Stomach (tissue), 4 donors: ENCODE measurements around the gene PATE2.

ENCODE experiments used
- EP300 ChIP-seq: sonication (generic); formaldehyde crosslinking; IDR thresholded peaks from one replicate; pipeline ENCODE4 v1.6.1; 2017; ENCODE audit warnings: antibody characterized with exemption
- POLR2A ChIP-seq, 4 donors: fragments of 450-650 bp; IDR thresholded peaks; one replicate each; pipeline ENCODE4 v1.6.1; 2016; ENCODE audit warnings: antibody characterized with exemption in 4 of 4, control low read depth in 2 of 4, mild to moderate bottlenecking in 1 of 4, moderate library complexity in 1 of 4
- POLR2AphosphoS5 ChIP-seq, 3 donors: sonication (generic); formaldehyde crosslinking; IDR thresholded peaks; one replicate each; pipeline ENCODE4 v1.6.1; 2016; ENCODE audit warnings: antibody characterized with exemption in 3 of 3
- TF ChIP-seq, protein P1 (sequence below), 7 experiments: fragments of 450-650 bp in 4 of 7; fragments of 200-600 bp in 3 of 7; sonication (generic) in 3 of 7; IDR thresholded peaks; one replicate each; pipeline ENCODE4 v1.5.1; 2016 to 2019; ENCODE audit warnings: antibody characterized with exemption in 7 of 7, control low read depth in 2 of 7, mild to moderate bottlenecking in 1 of 7

DNA sequence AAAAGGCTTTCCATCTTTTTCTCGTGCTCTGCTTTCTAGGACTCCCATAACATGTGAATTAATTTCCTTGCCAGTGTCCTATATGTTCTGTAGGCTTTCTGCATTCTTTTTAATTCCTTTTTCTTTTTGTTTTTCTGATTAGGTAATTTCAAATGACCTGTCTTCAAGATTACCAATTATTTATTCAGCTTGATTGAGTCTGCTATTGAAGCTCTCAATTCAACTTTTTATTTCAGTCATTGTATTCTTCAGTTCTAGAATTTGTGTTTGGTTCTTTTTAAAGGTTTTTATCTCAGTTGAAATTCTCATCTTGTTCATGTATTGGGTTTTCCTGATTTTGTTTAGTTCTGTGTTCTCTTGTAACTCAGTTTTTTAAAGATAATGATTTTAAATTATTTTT, 23.8 kb upstream of the PATE2 start:
- TF ChIP-seq, protein P1, sequence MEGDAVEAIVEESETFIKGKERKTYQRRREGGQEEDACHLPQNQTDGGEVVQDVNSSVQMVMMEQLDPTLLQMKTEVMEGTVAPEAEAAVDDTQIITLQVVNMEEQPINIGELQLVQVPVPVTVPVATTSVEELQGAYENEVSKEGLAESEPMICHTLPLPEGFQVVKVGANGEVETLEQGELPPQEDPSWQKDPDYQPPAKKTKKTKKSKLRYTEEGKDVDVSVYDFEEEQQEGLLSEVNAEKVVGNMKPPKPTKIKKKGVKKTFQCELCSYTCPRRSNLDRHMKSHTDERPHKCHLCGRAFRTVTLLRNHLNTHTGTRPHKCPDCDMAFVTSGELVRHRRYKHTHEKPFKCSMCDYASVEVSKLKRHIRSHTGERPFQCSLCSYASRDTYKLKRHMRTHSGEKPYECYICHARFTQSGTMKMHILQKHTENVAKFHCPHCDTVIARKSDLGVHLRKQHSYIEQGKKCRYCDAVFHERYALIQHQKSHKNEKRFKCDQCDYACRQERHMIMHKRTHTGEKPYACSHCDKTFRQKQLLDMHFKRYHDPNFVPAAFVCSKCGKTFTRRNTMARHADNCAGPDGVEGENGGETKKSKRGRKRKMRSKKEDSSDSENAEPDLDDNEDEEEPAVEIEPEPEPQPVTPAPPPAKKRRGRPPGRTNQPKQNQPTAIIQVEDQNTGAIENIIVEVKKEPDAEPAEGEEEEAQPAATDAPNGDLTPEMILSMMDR (IDR thresholded peaks at IDR 0.05), result no peak
- TF ChIP-seq EP300 (no peak), POLR2AphosphoS5 (IDR thresholded peaks at IDR 0.05) (no peak), POLR2A (IDR thresholded peaks at IDR 0.05) (no peak)
